Measurements from ENCODE around the gene GLIPR2.
"Not testable (repeated sequence)": the region's sequence is repeated elsewhere in the genome, so short reads cannot be mapped to it uniquely, and the experiment has no call there.

GLIPR2 gene

GRCh38 chr9:36125062-36125855 lies 11.3 kb upstream of the GLIPR2 start:
- no peak for DNase-seq

DNA sequence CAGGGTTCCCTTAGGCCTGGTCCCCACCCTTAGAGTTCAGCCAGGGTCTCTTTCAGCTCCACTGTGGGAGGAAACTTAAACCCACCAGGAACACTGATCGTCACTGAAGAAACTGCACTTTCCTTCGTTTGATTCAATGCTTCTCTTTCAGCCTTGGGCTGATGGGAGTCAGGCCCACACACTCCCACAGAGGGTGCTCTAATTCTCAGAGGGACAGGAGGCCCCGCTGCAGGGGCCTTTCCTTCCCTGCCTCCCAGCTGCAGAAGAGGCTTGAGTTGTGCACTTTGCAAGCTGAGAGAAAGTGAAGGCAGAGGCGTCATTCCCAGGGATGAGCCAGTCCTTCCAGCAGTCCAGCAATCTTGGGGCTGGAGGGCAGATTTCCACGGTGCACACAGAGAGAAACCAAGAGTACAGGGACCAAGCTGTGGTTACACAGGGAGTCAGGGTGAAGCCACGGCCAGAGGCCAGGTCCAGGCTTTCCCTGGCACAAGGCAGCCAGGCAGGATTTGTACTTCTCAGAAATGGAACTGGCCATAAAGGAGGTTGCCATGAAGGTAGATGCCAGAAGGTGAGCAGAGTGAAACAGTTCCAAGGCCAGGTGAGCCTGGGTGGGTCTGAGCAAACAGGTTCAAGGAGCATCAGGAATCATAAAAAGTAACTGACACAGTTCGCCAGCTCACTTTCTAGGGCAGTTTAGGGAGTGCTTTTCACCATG lies 10.4 kb upstream of the GLIPR2 start:
- no peak for DNase-seq

DNA sequence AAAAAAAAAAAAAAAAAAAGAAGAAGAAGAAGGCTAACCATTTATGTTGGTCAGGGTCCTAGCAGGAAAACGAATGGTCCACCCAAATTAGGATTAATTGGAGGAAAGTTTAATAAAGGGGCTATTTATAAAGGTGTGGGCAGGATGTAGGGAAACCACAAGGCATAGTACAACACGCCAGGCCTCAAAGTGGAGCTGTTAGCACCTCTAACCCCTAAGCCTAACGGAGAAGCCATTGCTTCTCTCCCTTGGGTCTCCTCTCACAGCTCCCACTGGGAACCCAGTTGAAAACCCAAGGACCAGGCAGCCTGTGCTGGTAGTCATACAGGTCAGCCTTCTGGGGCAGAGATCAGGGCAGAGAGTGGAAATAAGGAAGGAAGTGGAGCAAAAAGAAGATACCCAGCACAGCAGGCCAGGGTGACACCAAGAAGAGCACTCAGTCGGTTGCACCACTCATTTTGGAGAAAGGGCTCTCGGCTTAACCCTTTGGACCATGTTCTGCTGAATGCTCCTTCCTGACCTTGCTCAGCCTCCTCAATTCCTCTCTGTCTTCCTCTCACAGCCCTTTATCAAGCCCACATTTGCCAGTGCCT lies 8.8 kb upstream of the GLIPR2 start:
- no peak for DNase-seq

DNA sequence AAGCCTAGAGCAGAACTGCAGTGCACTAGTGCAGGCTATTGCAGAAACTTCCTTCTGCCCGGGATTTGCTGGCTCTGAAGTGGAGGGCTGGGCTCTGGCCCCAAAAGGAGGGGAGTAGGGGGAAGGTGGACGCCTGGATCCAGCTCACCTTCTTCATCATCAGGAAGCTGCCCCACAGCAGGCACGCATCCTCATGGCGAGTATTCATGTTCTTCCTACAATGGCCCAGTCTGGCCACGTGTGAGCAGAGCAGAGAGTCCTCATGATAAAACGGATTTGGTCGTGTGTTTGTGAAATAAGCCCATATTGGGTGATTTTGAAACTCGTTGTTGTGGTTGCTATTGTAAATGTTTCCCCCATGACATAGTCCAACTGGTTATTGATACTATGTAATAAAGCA lies 8.2 kb upstream of the GLIPR2 start:
- DNase-seq: no peak

DNA sequence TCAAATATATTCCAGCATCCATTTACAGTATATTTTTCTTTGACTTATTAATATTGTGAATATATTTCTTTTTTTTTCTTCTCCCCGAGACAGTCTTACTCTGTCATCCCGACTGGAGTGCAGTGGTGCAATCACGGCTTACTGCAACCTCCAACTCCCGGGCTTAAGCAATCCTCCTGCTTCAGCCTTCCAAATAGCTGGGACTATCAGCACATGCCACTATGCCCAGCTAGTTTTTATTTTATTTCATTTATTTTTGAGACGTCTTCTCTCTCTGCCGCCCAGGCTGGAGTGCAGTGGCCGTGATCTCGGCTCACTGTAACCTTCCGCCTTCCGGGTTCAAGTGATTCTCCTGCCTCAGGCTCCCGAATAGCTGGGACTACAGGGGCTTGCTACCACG lies 7.4 kb upstream of the GLIPR2 start:
- DNase-seq: no peak

DNA sequence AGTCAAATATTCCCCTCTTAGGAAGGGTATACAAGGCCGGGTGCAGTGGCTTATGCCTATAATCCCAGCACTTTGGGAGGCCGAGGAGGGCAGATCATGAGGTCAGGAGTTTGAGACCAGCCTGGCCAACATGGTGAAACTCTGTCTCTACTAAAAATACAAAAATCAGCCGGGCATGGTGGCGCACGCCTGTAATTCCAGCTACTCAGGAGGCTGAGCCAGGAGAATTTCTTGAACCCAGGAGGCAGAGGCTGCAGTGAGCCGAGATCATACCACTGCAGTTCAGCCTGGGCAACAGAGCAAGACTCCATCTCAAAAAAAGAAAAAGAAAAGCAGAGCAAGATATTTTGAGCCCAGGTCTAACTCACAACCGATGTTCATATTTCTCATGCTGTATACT lies 4.9 kb upstream of the GLIPR2 start:
- not testable (repeated sequence) for DNase-seq

- DNase-seq: no peak
These were observed 4.4 kb upstream of the GLIPR2 start for GRCh38 chr9:36132086-36132485.

DNA sequence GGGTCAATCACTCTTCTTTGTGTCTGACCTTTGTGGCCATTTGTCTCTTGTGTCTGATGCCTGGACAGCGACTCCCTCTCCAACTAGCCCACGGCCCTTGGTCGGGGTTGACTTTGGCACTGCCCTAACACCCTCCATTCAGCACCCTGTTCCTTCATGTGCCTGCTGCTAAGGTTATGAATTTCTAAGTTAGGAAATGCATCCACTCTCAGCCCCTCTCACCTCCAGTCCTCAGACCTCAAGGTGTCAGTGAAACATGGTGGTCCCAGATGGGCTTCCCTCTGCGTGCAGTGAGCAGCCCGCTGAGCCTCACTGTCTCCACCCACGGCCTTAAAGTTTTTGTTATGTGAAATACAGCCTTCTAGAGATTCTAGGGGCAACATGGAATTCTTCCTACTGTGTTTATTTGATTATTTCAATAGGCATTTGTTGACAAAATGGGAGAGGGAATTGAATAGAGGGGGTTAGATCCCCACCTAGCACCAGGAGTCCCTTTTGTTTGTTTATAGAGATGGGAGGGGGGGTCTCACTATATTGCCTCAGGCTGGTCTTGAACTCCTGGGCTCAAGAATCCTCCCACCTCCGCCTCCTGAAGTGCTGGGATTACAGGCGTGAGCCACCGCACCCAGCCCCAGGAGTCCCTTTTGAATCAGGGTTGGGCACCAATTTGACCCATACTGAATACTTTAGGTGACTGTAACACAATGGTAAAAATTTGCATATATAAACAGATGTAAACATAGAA lies 1.6 kb upstream of the GLIPR2 start:
- DNase-seq: no peak

GRCh38 chr9:36135741-36136271 lies 727 bp upstream of the GLIPR2 start:
- DNase-seq: no peak

DNA sequence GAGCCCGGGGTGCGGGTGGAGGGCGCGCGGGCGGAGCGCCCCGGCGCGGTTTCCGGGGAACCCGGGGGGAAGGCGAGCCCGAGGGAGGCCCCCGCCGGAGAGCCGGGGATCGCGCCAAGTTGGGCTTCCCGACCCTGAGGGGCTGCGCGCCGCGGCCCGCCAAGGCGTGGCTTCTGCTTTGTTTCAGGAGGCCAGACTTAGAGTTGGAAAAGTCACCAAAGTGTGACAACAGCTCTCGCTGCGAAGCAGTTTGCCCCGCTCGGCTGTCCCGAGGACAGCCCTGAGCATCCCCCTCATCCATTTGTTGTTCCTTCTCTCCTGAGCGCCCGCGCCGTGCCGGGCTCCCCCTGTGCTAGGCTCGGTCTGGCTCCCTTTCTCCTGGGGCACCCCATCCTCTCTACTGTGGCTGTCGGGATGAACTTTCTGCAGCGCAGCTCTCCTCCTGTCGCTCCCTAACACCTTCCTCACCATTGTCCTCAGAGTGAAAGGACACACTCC lies 410 bp downstream of the GLIPR2 start:
- no peak for DNase-seq

- no peak for DNase-seq
These were observed 965 bp downstream of the GLIPR2 start for GRCh38 chr9:36137392-36138004.

DNA sequence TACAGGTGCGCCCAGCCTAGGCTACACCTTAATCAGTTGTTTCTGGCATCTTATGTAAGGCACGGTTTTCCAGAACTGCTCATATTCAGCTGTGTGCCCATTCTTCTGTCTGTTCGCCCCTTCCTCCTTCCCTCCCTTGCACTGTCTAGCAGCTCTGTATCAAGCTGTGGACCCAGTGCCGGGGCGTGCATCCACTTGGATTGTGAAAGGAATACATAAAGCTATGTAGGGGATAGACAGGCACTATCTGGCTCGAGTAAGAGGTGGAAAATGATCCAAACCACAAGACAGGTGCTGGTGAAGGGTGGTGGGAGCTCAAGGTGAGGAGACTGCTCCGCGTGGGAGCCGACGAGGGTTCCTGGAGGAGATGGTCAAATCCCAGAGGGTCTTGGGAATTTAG lies 2.0 kb downstream of the GLIPR2 start:
- no peak for DNase-seq

GRCh38 chr9:36138901-36139300 lies 2.4 kb downstream of the GLIPR2 start:
- DNase-seq: no peak

GRCh38 chr9:36140086-36141084 lies 3.9 kb downstream of the GLIPR2 start:
- peak; percentile 43 for DNase-seq

DNA sequence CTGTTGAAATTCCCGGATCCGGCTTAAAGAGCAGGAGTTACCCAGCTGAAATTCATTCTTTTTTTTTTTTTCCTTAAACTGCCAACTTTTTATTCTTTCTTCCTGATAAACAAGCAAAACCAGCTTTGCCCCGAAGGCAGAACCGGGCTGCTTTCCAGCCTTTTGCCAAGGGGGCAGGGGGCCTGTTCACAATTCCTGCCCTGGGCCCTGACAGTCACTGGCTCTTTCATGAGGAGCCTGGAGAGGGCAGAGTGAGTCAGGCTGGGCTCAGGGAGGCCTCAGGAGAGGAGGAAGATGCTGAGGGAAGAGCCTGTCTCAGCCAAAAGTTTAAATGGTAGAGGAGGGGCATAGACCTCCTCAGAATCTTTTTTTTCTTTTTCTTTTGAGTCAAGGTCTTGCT lies 4.8 kb downstream of the GLIPR2 start:
- DNase-seq: no peak

- no peak for DNase-seq
These were observed 5.2 kb downstream of the GLIPR2 start for GRCh38 chr9:36141761-36142160.

DNA sequence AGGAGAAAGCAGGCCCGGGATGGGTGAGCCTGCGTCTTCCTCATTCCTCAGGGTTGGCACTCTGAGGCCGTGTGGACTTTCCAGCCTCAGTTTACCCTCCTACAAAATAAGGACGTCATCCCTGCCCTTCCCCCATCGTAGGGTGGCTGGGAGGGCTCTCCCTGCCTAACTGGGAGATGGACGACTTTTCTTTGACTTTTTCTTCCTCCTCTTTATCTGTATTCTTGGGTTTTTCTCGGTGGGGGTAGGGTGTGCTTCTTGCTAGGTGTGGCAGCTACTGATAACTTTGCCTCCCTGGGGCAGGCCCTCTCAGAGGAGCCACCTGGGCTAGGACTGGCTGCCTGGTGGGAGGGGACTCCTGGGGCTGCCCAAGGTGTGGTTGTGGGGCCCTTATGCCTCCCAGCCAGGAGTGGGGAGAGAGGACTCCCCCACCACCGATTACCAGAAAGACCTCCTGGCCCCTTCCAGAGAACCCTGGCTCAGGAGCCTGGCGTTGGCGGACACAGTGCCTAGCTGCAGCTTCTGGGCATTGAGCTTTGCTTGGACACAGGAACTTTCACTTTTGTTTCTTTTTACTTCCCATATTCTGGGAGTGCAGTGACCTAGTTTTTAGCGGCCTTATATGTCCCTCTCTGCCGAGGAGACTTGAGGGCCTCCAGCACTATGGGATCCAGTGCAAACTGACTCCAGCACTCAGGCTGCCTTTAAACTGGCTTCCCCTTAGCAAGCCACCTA lies 6.1 kb downstream of the GLIPR2 start:
- no peak for DNase-seq

DNA sequence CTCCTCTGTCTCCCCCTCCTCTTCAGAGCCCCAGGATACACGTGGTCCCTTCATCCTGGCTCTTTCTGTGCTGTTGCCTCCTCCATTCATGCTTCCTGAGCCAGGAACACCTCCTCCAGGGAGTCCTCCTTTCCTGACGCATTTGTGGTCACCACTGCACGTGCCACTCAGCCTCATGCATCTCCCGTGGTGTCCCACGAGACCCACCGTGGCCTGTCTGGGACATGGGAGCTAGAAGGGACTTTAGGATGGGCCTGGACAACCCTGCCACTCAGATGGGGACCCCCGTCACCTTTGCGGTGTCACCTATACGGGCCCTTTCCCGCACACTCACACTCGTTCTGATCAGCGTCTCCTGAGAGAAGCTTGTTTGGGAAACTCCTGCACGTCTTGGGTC lies 6.7 kb downstream of the GLIPR2 start:
- no peak for DNase-seq

DNA sequence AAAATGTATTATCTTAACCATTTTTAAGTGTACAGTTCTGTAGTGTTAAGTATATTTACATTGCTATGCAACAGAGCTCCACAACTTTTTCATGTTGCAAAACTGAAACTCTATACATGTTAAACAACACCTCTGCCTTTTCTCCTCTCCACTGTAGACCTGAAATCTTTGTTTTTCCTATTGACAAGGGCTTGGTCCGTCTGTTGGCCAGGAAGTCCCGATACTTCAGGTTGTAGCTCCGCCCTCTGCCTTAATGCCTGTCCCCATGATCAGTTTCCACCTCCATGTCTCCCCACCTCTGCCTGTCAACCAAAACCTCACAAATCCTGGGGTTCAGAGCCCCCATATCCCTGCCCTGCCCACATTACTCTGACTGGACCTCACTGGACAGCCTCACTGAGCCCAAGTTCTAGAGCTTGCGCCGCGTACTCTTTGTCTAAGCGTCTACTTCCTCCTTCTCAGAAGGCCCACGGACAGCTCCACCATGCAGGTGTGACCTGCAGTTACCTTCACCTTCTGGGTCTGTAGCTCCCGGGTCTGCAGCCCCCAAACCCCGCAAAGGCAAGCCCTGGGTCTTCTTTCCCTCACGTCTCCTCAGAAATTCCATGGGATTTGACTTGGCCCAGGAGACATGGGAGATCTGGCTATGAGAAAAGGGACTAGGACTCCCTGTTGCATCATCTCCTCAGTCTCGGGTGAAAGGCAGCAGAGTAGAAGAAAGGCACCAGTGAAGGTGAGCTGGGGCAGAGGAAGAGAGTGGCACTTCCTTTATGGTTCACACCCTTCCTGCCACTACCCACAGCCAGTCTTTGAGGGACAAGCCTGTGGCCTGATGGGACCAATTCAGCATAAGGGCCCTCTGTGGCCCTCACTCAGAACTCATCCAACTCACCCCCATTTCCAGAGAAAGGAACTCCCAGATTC lies 8.0 kb downstream of the GLIPR2 start:
- DNase-seq: peak; percentile 61

Data from activated CD4-positive, alpha-beta T cell treated with anti-CD3 and anti-CD28 coated beads, Interleukin-10, Interleukin-2, amounts not matched to agents 100 ng/mL and 50 ng/mL, durations not matched to agents 16 hours and 8 hours (primary cell).